IMR-90 (cell line): Measurements from ENCODE around the gene TFEB.

Experiments
- CTCF ChIP-seq: conservative IDR thresholded peaks from 2 replicates; pipeline ENCODE4 v1.5.1; 2012; ENCODE audit warnings: mild to moderate bottlenecking, low read depth, low read length, improper control_type of control experiment
- MAFK ChIP-seq: IDR thresholded peaks from 2 replicates; pipeline ENCODE4 v1.6.1; 2012; ENCODE audit warnings: low read depth, low read length, improper control_type of control experiment
- MXI1 ChIP-seq: IDR thresholded peaks from 2 replicates; pipeline ENCODE4 v1.6.1; 2012; ENCODE audit warnings: low read depth, mild to moderate bottlenecking, low read length, moderate library complexity, borderline replicate concordance

- TF ChIP-seq CTCF = no peak
- no peak for TF ChIP-seq MXI1
- TF ChIP-seq MAFK = no peak
These were observed 42.3 kb upstream of the TFEB start for GRCh38 chr6:41777551-41778285.
